Measurements from ENCODE around the gene GALNT2. TPM values are rescaled to one million over a fixed set of nuclear protein-coding genes. Genes with fewer than 3 reads are reported as not detected.

Gene GALNT2
- polyA plus RNA-seq, 1 of the 3 experiments (the other 2 are of a cell fraction), result 118 TPM

- H3K79me2 ChIP-seq (ENCODE audit: insufficient read depth), result peaks cover 85% of the 10 kb centered on the region
- TF ChIP-seq EZH2phosphoT487 (IDR thresholded peaks at IDR 0.05; ENCODE audit: borderline replicate concordance, low read depth) (no peak), SMC3 (IDR thresholded peaks at IDR 0.05; ENCODE audit: low read depth, low read length) (no peak), ELF1 (IDR thresholded peaks at IDR 0.05) (no peak)
- TF ChIP-seq, protein P1, sequence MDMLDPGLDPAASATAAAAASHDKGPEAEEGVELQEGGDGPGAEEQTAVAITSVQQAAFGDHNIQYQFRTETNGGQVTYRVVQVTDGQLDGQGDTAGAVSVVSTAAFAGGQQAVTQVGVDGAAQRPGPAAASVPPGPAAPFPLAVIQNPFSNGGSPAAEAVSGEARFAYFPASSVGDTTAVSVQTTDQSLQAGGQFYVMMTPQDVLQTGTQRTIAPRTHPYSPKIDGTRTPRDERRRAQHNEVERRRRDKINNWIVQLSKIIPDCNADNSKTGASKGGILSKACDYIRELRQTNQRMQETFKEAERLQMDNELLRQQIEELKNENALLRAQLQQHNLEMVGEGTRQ (IDR thresholded peaks at IDR 0.05; ENCODE audit: borderline replicate concordance, low read depth, low read length), result no peak
- no peak overlapping the region for H3K27ac ChIP-seq (ENCODE audit: low read depth in 2 of 2, low read length in 1 of 2)
- CTCF ChIA-PET, result no interaction called here
- no peaks in the 10 kb centered on the region for H3K9me3 ChIP-seq
- 96% methylated on average over 12 of the region's 12 CpGs for WGBS (ENCODE audit: low lambda C conversion rate)
- H3K4me1 ChIP-seq (ENCODE audit: control insufficient read depth in 1 of 2, insufficient read depth in 2 of 2, low read depth in 1 of 2, low read length in 1 of 2), result peaks cover 46 to 76% of the 10 kb centered on the region in 2 experiments
- no peak overlapping the region for H2AFZ ChIP-seq (ENCODE audit: low read depth)
- no peak for DNase-seq
- no peaks in the 10 kb centered on the region for H3K9me2 ChIP-seq
- H3K4me3 ChIP-seq (ENCODE audit: low read depth in 2 of 2, low read length in 1 of 2), result no peak overlapping the region
- H4K20me1 ChIP-seq (ENCODE audit: insufficient read depth), result peaks cover 37% of the 10 kb centered on the region
- H3K4me2 ChIP-seq, result no peak overlapping the region
- no peak overlapping the region for H3K9ac ChIP-seq
- no peaks in the 10 kb centered on the region for H3K36me3 ChIP-seq (replicated peaks in 1 of 2; ENCODE audit: control insufficient read depth in 1 of 2, insufficient read depth in 2 of 2, low read length in 1 of 2)
- H3K27me3 ChIP-seq (ENCODE audit: insufficient read depth), result no peaks in the 10 kb centered on the region
- POLR2A ChIA-PET, result interaction anchor here (0.6 kb wide), 1 partner anchor 447 kb away, joined by 4 read pairs; no protein-coding TSS in a partner anchor
- H3F3A ChIP-seq (replicated peaks; ENCODE audit: insufficient read depth), result peaks cover 19% of the 10 kb centered on the region
Observed at GRCh38 chr1:230108580-230108979, 41.5 kb downstream of the GALNT2 start.

- CTCF ChIA-PET, result interaction anchor here (1.2 to 3.4 kb wide), 3 partner anchors 11 to 159 kb away, joined by 3 to 10 read pairs (median 4); no protein-coding TSS in a partner anchor
- 84% methylated on average over 8 of the region's 11 CpGs for WGBS (ENCODE audit: low lambda C conversion rate)
- H3K79me2 ChIP-seq (ENCODE audit: insufficient read depth), result peaks cover 82% of the 10 kb centered on the region
Observed at GRCh38 chr1:230109066-230109465, 42.0 kb downstream of the GALNT2 start.

DNA sequence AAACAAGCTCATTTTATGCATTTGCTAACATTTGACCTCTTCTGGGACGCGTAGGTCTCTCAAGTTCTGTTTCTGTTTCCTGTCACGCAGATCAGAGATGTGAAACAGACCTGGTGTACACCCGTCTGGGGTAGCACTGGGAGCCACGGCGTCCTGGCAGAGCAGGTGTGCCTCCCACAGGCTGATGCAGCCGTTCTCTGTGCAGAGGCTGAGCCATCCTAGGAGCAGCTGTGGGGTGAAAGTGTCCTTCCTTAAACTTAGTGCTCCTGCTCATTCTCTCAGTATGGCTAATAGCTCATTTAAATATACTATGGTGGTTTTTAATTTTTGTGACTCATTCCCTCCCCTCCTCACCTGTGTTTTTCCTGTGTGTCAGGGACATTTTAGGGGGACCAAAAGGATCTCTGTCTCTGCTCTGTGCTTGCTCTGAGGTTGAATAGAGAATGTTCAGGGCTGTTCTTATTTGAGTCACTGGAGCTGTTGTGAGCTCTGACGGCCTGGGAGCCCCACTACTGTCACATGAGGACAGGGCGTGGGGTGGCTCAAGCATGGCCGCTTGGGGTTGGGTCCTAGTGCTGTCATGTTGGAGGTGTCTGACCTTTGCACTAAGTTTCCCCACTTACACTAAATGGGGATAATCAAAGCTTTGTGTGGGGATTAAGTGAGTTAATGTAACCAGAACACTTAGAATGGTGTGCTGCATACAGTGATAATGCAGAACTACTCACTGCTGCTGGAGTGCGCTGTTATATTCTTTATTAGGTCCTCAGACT, 43.0 kb downstream of the GALNT2 start:
- POLR2A ChIA-PET, result interaction anchor here (0.6 kb wide), 1 partner anchor 449 kb away, joined by 5 read pairs; no protein-coding TSS in a partner anchor
- Histone ChIP-seq H3K36me3 (replicated peaks in 1 of 2; ENCODE audit: control insufficient read depth in 1 of 2, insufficient read depth in 2 of 2, low read length in 1 of 2) (peaks cover 0 to 3% of the 10 kb centered on the region in 2 experiments), H3K27me3 (ENCODE audit: insufficient read depth) (no peaks in the 10 kb centered on the region), H3K9me3 (no peaks in the 10 kb centered on the region), H3K4me3 (ENCODE audit: low read depth in 2 of 2, low read length in 1 of 2) (no peak overlapping the region), H3F3A (replicated peaks; ENCODE audit: insufficient read depth) (peaks cover 10% of the 10 kb centered on the region), H3K9ac (no peak overlapping the region), H3K4me2 (no peak overlapping the region), H3K79me2 (ENCODE audit: insufficient read depth) (peaks cover 92% of the 10 kb centered on the region), H3K9me2 (no peaks in the 10 kb centered on the region), H3K27ac (ENCODE audit: low read depth in 2 of 2, low read length in 1 of 2) (peak overlapping the region in 1 of 2 experiments; percentile 2; a peak in 1 of 4 replicates), H2AFZ (ENCODE audit: low read depth) (no peak overlapping the region), H4K20me1 (ENCODE audit: insufficient read depth) (peaks cover 38% of the 10 kb centered on the region), H3K4me1 (ENCODE audit: control insufficient read depth in 1 of 2, insufficient read depth in 2 of 2, low read depth in 1 of 2, low read length in 1 of 2) (peaks cover 39 to 69% of the 10 kb centered on the region in 2 experiments)
- DNase-seq, result peak; percentile 60
- WGBS (ENCODE audit: low lambda C conversion rate), result 77% methylated on average over 11 of the region's 11 CpGs
- CTCF ChIA-PET, result interaction anchor here (0.9 to 3.4 kb wide), 10 partner anchors 10 to 551 kb away, joined by 3 to 10 read pairs (median 4); partner anchors contain the start of gene ABCB10
- TF ChIP-seq, protein P2, sequence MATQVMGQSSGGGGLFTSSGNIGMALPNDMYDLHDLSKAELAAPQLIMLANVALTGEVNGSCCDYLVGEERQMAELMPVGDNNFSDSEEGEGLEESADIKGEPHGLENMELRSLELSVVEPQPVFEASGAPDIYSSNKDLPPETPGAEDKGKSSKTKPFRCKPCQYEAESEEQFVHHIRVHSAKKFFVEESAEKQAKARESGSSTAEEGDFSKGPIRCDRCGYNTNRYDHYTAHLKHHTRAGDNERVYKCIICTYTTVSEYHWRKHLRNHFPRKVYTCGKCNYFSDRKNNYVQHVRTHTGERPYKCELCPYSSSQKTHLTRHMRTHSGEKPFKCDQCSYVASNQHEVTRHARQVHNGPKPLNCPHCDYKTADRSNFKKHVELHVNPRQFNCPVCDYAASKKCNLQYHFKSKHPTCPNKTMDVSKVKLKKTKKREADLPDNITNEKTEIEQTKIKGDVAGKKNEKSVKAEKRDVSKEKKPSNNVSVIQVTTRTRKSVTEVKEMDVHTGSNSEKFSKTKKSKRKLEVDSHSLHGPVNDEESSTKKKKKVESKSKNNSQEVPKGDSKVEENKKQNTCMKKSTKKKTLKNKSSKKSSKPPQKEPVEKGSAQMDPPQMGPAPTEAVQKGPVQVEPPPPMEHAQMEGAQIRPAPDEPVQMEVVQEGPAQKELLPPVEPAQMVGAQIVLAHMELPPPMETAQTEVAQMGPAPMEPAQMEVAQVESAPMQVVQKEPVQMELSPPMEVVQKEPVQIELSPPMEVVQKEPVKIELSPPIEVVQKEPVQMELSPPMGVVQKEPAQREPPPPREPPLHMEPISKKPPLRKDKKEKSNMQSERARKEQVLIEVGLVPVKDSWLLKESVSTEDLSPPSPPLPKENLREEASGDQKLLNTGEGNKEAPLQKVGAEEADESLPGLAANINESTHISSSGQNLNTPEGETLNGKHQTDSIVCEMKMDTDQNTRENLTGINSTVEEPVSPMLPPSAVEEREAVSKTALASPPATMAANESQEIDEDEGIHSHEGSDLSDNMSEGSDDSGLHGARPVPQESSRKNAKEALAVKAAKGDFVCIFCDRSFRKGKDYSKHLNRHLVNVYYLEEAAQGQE (IDR thresholded peaks at IDR 0.05; ENCODE audit: low read depth, low read length), result no peak
- TF ChIP-seq ZBTB33 (IDR thresholded peaks at IDR 0.05; ENCODE audit: borderline replicate concordance, low read depth) (no peak), TAF1 (IDR thresholded peaks at IDR 0.05; ENCODE audit: borderline replicate concordance, low read depth, low read length) (no peak), ELF1 (IDR thresholded peaks at IDR 0.05) (no peak), GATA2 (CRISPR knock-in tag; IDR thresholded peaks at IDR 0.05) (0 out of 2 replicates have a peak, but pooled peaks have one; percentile 16), TCF12 (IDR thresholded peaks at IDR 0.05) (no peak), MEF2A (IDR thresholded peaks at IDR 0.05; ENCODE audit: borderline replicate concordance, low read depth) (no peak), RAD21 (IDR thresholded peaks at IDR 0.05; ENCODE audit: low read length) (peak; percentile 52)

More at GRCh38 chr1:230109066-230109465, 42.0 kb downstream of the GALNT2 start:
- no peak for TF ChIP-seq YY1 (IDR thresholded peaks at IDR 0.05; ENCODE audit: low read depth)
- TF ChIP-seq ELF1 (IDR thresholded peaks at IDR 0.05), result no peak
- no peak for TF ChIP-seq RCOR1 (IDR thresholded peaks at IDR 0.05; ENCODE audit: low read length)
- H3K9me2 ChIP-seq, result no peaks in the 10 kb centered on the region
- H3K27ac ChIP-seq (ENCODE audit: low read depth in 2 of 2, low read length in 1 of 2), result no peak overlapping the region
- no peak for DNase-seq
- H3F3A ChIP-seq (replicated peaks; ENCODE audit: insufficient read depth), result peaks cover 17% of the 10 kb centered on the region
- peaks cover 38% of the 10 kb centered on the region for H4K20me1 ChIP-seq (ENCODE audit: insufficient read depth)
- no peaks in the 10 kb centered on the region for H3K27me3 ChIP-seq (ENCODE audit: insufficient read depth)
- no peak overlapping the region for H2AFZ ChIP-seq (ENCODE audit: low read depth)
- H3K4me2 ChIP-seq, result no peak overlapping the region
- H3K36me3 ChIP-seq (replicated peaks in 1 of 2; ENCODE audit: control insufficient read depth in 1 of 2, insufficient read depth in 2 of 2, low read length in 1 of 2), result peaks cover 0 to 3% of the 10 kb centered on the region in 2 experiments
- H3K4me3 ChIP-seq (ENCODE audit: low read depth in 2 of 2, low read length in 1 of 2), result no peak overlapping the region
- H3K4me1 ChIP-seq (ENCODE audit: control insufficient read depth in 1 of 2, insufficient read depth in 2 of 2, low read depth in 1 of 2, low read length in 1 of 2), result peaks cover 46 to 76% of the 10 kb centered on the region in 2 experiments
- no peaks in the 10 kb centered on the region for H3K9me3 ChIP-seq
- POLR2A ChIA-PET, result no interaction called here
- no peak overlapping the region for H3K9ac ChIP-seq
